Neutrophil (primary cell): ENCODE results near the gene EFCAB6.

Source experiments
- H3K27ac ChIP-seq: fragments of 200-600 bp; sonication (generic); 2 replicates; pipeline ENCODE4 v1.5.1; 2016; ENCODE audit warnings: mild to moderate bottlenecking, moderate library complexity
- H3K27me3 ChIP-seq: fragments of 200-600 bp; sonication (generic); 2 replicates; pipeline ENCODE4 v1.6.0; 2016; ENCODE audit warnings: mild to moderate bottlenecking
- H3K36me3 ChIP-seq: fragments of 200-600 bp; sonication (generic); 2 replicates; pipeline ENCODE4 v1.5.1; 2017
- H3K4me1 ChIP-seq, 2 experiments: fragments of 200-600 bp in 1 of 2; sonication (generic) in 1 of 2; 1 replicate in 1 of 2; 2 replicates in 1 of 2; pipeline versions ENCODE4 v1.5.1 to v1.6.1; 2013 to 2016; ENCODE audit warnings: low read depth in 1 of 2, low read length in 1 of 2, mild to moderate bottlenecking in 1 of 2, moderate library complexity in 1 of 2; ENCODE audit not compliant: control insufficient read depth in 1 of 2, insufficient read depth in 1 of 2
- H3K4me3 ChIP-seq, 2 experiments: fragments of 200-600 bp in 1 of 2; sonication (generic) in 1 of 2; 1 replicate in 1 of 2; 2 replicates in 1 of 2; pipeline ENCODE4 v1.5.1; 2013 to 2016; ENCODE audit warnings: low read depth in 1 of 2, low read length in 1 of 2, mild to moderate bottlenecking in 1 of 2, moderate library complexity in 1 of 2
- H3K9me3 ChIP-seq: fragments of 200-600 bp; sonication (generic); 2 replicates; pipeline ENCODE4 v1.5.1; 2016
- TF ChIP-seq, protein P1 (sequence below): fragments of 200-600 bp; sonication (generic); IDR thresholded peaks from 2 replicates; pipeline ENCODE4 v1.5.1; 2016; ENCODE audit warnings: antibody characterized with exemption

Gene EFCAB6

DNA sequence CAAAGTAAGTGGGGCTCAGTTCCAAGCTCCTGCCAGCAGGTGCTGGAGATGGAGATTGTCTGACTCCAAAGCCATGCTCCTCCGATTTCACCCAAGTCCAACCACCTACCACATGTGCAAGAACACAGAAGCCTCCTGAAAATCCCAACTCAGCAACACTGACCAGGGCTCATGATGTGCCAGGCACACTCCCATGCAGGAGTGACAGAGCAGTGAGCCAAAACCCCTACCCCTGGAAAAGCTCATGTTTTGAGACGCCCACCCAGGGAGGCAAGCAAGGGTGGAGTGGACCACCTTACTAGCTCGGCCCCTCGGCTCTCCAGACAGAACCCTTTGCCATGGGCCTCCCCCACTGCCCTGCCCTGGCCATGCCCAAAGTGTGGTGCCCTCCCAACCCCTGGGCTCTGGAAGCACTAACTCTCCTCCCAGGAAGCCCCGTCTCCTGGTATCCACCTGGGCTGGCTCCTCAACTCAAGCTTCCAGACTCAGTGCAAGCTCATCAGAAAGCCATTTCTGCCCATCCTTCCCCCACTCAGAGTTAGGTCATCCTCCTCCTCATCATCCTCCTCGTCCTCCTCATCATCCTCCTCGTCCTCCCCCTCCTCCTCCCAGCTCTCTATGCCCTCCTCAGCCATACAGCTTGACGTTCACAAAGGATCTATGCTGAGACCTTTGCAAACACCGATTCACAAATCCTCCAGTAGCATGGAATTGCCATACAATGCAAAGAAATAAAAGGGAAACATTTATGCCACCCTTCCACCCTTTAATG, 245.4 kb downstream of the EFCAB6 start:
- no peaks in the 10 kb centered on the region for H3K4me1 ChIP-seq
- TF ChIP-seq, protein P1, sequence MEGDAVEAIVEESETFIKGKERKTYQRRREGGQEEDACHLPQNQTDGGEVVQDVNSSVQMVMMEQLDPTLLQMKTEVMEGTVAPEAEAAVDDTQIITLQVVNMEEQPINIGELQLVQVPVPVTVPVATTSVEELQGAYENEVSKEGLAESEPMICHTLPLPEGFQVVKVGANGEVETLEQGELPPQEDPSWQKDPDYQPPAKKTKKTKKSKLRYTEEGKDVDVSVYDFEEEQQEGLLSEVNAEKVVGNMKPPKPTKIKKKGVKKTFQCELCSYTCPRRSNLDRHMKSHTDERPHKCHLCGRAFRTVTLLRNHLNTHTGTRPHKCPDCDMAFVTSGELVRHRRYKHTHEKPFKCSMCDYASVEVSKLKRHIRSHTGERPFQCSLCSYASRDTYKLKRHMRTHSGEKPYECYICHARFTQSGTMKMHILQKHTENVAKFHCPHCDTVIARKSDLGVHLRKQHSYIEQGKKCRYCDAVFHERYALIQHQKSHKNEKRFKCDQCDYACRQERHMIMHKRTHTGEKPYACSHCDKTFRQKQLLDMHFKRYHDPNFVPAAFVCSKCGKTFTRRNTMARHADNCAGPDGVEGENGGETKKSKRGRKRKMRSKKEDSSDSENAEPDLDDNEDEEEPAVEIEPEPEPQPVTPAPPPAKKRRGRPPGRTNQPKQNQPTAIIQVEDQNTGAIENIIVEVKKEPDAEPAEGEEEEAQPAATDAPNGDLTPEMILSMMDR: no peak
- H3K4me3 ChIP-seq: no peak overlapping the region
- H3K27ac ChIP-seq: no peak overlapping the region
- no peaks in the 10 kb centered on the region for H3K36me3 ChIP-seq
- H3K9me3 ChIP-seq: no peaks in the 10 kb centered on the region
- peaks cover 2% of the 10 kb centered on the region for H3K27me3 ChIP-seq

DNA sequence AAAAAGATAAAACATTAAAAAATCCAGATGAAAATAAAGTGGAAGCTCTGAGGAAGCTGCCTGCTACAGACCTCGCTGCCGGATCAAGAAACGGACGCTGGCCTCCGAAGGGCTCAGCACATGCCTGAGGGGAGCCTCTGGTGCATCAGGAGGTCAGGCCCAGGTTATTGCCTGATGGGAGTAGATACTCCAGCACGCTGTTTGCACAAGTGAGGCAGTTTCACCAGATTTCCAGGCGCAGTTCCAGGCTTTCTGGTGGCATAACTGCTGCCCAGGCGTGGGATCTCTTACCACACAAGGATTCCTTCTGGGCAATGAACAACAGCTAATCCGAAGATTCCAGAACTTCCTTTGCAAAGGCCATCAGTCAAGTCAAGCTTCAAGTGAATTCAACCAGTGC, 246.1 kb downstream of the EFCAB6 start:
- TF ChIP-seq, protein P1: no peak
- H3K36me3 ChIP-seq: no peaks in the 10 kb centered on the region
- H3K9me3 ChIP-seq: no peaks in the 10 kb centered on the region
- no peak overlapping the region for H3K4me3 ChIP-seq
- no peaks in the 10 kb centered on the region for H3K27me3 ChIP-seq
- H3K27ac ChIP-seq: no peak overlapping the region
- no peaks in the 10 kb centered on the region for H3K4me1 ChIP-seq

DNA sequence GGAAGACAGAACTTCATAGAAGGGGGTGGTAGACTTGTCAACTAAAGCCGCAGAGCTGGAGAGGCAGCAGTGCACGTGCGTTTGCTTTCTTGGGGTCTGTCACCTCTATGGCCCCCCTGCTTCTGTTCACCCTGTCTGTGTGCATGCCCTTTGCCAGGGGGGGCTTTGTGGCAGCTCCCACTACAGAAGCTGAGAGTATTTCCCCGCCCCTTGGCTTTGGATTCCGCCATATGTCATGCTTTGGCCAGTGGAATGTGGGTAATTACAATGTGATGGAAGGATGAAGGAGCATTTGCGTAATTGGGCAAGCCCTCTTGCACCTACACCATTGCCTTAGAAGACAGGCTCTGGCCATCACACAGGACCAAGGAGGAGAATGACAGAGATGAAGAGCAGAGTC, 247.2 kb downstream of the EFCAB6 start:
- H3K27me3 ChIP-seq: no peaks in the 10 kb centered on the region
- H3K27ac ChIP-seq: no peak overlapping the region
- no peaks in the 10 kb centered on the region for H3K4me1 ChIP-seq
- no peaks in the 10 kb centered on the region for H3K9me3 ChIP-seq
- H3K36me3 ChIP-seq: no peaks in the 10 kb centered on the region
- TF ChIP-seq, protein P1: no peak
- H3K4me3 ChIP-seq: no peak overlapping the region

DNA sequence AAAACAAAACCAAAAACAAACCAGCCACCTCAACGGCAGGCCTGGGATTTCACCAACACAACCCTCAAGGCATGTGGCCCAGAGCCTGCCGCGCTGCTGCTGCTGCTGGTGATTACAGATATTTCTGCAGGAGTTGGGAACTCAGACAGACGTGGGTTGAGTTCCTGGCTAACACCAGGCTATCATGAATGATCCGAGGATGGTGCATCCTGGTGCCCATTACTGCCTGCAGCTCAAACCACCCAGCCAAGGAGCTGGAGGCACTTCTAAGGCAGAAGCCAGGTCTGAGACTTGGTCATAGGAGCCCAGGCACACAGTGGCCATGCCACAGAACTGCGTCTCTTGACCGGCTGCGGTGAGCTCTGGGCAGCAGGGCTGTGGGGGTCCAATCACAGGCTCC, 248.5 kb downstream of the EFCAB6 start:
- TF ChIP-seq, protein P1: no peak
- H3K9me3 ChIP-seq: no peaks in the 10 kb centered on the region
- no peaks in the 10 kb centered on the region for H3K4me1 ChIP-seq
- H3K27me3 ChIP-seq: no peaks in the 10 kb centered on the region
- no peak overlapping the region for H3K4me3 ChIP-seq
- H3K36me3 ChIP-seq: no peaks in the 10 kb centered on the region
- H3K27ac ChIP-seq: no peak overlapping the region

DNA sequence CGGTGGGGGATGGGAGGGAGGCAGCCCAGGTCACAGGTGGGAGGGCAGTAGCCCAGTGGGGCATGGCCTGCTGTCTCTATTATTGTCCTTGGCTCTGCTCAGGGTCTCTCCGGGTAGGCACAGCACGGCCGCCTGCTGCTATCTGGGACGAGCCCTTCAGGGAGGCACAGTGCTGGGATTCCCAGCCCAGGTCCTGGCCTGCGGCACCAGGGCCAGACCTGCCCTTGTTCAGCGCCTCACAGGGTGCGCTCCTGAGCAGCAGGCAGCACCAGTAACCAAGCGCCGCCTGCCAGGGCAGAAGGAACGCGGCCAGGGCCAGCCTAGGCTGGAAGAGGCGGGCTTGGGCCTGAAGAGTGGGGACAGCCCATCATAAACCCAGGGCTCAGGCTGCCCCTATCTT, 249.3 kb downstream of the EFCAB6 start:
- no peaks in the 10 kb centered on the region for H3K36me3 ChIP-seq
- H3K27ac ChIP-seq: no peak overlapping the region
- TF ChIP-seq, protein P1: no peak

More for the DNA sequence above, 249.3 kb downstream of the EFCAB6 start:
- H3K4me1 ChIP-seq: no peaks in the 10 kb centered on the region
- H3K4me3 ChIP-seq: no peak overlapping the region
- no peaks in the 10 kb centered on the region for H3K27me3 ChIP-seq
- H3K9me3 ChIP-seq: no peaks in the 10 kb centered on the region
